22Rv1 (cell line): ENCODE results near the gene TP53TG5.

Experiments
- ZFX ChIP-seq: fragments of 450-650 bp; IDR thresholded peaks from 2 replicates; pipeline ENCODE4 v1.6.1; 2017; ENCODE audit warnings: antibody characterized with exemption, borderline replicate concordance
- TF ChIP-seq, protein P1 (sequence below): fragments of 450-650 bp; IDR thresholded peaks from 2 replicates; pipeline ENCODE4 v1.5.1; 2017; ENCODE audit warnings: mild to moderate bottlenecking

GRCh38 chr20:45427236-45428149 is 49.4 kb upstream of the TP53TG5 start:
- TF ChIP-seq, protein P1, sequence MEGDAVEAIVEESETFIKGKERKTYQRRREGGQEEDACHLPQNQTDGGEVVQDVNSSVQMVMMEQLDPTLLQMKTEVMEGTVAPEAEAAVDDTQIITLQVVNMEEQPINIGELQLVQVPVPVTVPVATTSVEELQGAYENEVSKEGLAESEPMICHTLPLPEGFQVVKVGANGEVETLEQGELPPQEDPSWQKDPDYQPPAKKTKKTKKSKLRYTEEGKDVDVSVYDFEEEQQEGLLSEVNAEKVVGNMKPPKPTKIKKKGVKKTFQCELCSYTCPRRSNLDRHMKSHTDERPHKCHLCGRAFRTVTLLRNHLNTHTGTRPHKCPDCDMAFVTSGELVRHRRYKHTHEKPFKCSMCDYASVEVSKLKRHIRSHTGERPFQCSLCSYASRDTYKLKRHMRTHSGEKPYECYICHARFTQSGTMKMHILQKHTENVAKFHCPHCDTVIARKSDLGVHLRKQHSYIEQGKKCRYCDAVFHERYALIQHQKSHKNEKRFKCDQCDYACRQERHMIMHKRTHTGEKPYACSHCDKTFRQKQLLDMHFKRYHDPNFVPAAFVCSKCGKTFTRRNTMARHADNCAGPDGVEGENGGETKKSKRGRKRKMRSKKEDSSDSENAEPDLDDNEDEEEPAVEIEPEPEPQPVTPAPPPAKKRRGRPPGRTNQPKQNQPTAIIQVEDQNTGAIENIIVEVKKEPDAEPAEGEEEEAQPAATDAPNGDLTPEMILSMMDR = no peak
- no peak for TF ChIP-seq ZFX
